Measurements from ENCODE around the gene ABCA9.

DNA sequence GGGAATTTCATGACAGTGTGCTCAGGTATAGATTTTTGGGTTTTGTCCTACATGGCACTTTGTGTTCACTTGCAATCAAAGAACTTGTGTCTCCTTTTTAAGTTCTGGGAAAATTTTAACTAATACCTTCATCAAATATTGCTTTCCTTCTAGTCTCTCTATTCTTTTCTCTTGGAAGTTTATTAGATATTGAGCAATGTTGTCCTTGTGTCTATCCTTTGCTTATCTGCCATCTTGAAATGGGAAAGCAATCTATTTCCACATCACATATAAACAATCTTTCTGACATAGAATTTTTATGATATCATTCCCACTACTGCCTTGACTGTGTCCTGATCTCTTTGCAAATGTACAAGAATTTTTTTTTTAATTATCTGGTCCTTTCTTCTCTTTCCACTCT is 4.4 kb upstream of the ABCA9 start:
- no peak for TF ChIP-seq EZH2phosphoT487 (IDR thresholded peaks at IDR 0.05; ENCODE audit: insufficient read depth, low read depth)
- no peak for TF ChIP-seq EZH2 (IDR thresholded peaks at IDR 0.05; ENCODE audit: insufficient read depth, poor library complexity, severe bottlenecking)

Data from GM23248 (cell line).